HG02884 (cell line): Measurements from ENCODE around the gene MEPE.

ENCODE experiments used
- ATAC-seq: cut with Tn5 transposase; IDR thresholded peaks from one replicate; pipeline ENCODE4 v1.9.1; 2021; ENCODE audit warnings: mild to moderate bottlenecking, moderate library complexity; ENCODE audit not compliant: unreplicated experiment

Gene MEPE

DNA sequence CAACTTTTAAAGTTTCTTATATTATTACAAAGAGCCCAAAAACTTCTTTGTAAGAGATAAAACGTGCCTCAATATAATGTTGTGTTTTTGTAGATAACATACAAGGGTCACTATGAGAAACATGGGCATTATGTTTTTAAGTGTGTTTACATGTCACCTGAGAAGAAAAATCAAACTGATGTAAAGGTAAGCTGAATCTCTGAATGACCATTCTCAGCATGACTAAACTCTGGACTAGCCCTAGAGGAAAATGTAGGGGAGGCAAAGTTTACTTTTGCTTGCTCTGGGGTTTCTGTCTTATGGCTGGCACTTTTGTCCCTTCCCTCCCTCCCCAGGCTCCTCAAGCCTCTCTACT lies 6.8 kb downstream of the MEPE start:
- ATAC-seq = peak; percentile 18

- no peak for ATAC-seq
These were observed 7.4 kb downstream of the MEPE start for GRCh38 chr4:87840149-87840548.

- no peak for ATAC-seq
These were observed 11.2 kb downstream of the MEPE start for GRCh38 chr4:87843936-87844335.

GRCh38 chr4:87844452-87844851 lies 11.7 kb downstream of the MEPE start:
- ATAC-seq = no peak

DNA sequence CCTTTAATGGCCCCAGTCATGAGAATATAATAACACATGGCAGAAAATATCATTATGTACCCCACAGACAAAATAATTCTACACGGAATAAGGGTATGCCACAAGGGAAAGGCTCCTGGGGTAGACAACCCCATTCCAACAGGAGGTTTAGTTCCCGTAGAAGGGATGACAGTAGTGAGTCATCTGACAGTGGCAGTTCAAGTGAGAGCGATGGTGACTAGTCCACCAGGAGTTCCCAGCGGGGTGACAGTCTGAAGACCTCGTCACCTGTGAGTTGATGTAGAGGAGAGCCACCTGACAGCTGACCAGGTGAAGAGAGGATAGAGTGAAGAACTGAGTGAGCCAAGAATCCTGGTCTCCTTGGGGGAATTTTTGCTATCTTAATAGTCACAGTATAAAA lies 13.5 kb downstream of the MEPE start:
- no peak for ATAC-seq

- peak; percentile 90 for ATAC-seq
These were observed 16.0 kb downstream of the MEPE start for GRCh38 chr4:87848622-87849351.

DNA sequence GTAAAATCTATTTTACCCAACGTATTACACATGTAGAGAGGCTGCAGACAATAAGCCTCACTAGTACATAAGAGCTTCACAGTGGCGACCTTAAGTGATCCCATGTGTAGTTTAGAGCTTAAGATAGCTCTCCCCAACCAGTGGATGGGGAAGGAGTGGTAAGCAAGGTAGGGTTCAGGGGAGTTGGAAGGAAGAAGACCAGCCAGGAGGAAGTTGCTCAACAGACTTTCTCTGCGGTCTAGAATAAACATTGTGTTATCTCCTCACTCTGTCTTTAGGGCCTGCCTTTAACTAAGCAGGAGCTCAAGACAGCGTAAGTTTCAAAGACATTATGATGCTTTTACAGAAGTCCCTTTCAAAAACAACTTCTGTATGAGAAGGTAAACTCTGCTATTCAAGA lies 16.8 kb downstream of the MEPE start:
- no peak for ATAC-seq

- ATAC-seq = no peak
These were observed 18.6 kb downstream of the MEPE start for GRCh38 chr4:87851332-87851731.

GRCh38 chr4:87851953-87852352 lies 19.2 kb downstream of the MEPE start:
- no peak for ATAC-seq

- no peak for ATAC-seq
These were observed 20.3 kb downstream of the MEPE start for GRCh38 chr4:87853108-87853507.

DNA sequence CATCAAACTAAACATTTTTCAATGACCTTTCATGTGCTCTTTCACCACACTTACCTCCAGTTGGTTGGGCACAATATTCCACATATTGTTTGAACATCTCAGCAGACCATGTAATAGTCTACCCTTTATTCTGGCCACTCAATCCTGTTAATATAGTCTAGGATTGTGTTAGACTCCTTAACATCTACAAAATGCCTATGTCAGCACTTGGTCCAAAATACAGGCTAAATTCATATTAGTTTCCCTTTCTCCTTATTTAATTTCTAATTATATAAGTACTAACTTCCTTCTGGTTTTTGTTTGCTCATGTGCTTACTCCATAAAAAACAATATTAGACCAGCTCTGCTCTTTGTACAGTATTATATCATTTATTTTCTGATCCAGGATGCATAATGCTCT lies 21.1 kb downstream of the MEPE start:
- no peak for ATAC-seq

DNA sequence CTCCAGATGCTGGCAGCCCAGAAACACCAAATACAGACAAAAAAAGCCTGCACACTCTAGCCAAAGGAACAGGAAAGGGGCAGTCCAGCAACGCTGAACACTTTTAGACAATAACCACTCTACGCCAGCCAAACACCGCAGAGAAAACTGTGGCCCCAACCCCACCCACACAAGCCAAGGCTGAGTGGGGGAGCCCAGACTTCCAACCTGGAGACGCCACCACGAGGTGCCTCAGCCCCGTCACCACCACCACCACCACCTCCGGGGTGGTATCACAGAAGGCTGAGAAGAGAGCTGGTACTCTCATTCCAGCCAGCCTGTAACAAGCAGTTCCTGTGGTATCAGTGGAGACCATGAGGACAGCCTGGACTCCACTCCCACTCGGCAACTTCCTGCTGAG lies 22.8 kb downstream of the MEPE start:
- no peak for ATAC-seq

GRCh38 chr4:87856816-87857215 lies 24.0 kb downstream of the MEPE start:
- ATAC-seq = no peak

- ATAC-seq = no peak
These were observed 25.0 kb downstream of the MEPE start for GRCh38 chr4:87857789-87858188.

- ATAC-seq = no peak
These were observed 29.5 kb downstream of the MEPE start for GRCh38 chr4:87862236-87862635.

- ATAC-seq = no peak
These were observed 30.7 kb downstream of the MEPE start for GRCh38 chr4:87863486-87863885.

- ATAC-seq = no peak
These were observed 31.6 kb downstream of the MEPE start for GRCh38 chr4:87864321-87864720.

GRCh38 chr4:87865288-87865687 lies 32.5 kb downstream of the MEPE start:
- no peak for ATAC-seq

DNA sequence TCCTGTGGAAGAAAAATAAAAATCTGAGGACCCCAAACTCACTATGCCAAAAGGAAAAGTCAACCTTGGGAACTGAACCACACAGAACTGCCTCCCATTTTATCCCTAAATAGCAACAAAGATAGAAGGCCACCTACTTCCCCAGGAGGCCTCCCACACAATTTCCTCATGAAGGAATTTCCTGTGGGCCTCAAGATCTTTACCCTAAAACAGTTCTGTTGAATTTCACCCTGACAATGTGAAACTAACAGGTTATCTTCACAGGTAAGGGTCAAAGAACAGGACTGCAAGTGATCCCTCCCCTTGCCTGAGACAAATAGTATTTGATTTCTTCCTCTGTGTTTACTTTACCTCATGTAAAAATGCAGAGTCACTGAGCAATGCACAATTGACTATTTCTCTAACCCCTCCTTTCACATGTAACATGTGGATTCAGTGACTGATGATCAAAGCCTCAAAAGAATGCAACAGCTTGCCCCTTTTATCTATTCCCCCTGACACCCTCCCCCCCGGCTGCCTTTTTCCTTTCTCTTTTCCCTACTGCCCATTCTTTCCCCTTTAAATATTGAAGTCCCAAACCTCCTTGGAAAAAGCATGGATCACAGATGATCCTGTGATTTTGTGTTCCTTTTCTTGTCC lies 33.3 kb downstream of the MEPE start:
- ATAC-seq = no peak

- ATAC-seq = no peak
These were observed 35.8 kb downstream of the MEPE start for GRCh38 chr4:87868522-87868921.

DNA sequence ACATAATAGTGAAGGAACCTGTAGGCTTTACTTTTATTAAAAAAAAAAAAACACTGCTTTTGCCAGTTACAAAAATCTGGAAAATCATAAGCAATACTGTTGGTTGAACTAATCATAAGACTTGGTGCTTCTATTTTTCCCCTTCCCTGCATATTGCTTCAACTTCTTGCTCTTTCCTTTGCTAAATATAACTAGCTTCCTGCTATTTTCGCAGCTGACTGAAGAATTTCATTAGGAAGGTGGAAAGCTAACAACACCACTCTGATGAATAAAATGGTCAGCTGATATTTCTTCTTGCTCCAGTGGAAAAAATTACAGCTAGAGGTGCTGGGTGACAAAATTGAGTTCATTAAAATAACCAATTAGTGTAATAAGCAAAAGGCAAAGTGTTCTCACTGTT lies 39.3 kb downstream of the MEPE start:
- ATAC-seq = no peak

DNA sequence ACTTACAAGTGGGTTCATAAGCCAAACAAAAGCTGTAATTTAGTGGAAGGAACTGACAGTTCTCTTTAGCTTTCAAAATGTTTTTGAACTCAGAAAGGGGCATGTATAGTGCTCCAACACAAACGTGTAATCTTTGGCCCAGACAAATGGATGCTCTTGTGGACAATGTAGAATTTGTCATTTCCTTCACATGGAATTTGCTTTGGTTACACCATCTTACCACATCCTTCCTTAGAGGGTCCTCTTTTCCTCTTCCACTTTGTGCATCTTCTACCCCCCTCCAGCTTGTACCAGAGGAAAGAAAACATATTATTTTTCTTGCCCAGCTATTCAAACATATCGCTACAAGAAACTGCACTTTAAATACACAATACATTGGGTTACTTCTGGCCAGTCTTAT lies 42.4 kb downstream of the MEPE start:
- ATAC-seq = no peak

DNA sequence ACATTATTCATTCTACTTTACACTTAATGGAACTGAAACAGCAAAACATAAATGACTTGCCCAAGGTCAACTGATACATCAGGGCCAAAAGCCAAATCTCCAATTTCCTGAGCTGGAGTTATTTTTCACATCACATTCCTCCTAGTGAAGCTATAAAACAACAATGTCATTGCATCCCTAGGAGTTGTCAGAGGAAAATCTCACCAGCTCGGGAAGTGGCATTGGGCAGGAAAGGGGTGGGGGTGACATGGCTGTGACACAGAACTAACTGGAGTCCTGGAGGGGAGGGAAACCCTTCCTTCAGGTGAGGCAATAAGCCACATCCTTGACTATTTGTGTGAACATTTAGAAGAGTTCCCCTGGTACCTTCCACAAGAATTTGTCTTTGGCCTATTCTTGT lies 47.3 kb downstream of the MEPE start:
- ATAC-seq = no peak
